Hepatocyte (in vitro differentiated cells): ENCODE measurements around the gene ZFYVE28. TPM values are rescaled to one million over a fixed set of nuclear protein-coding genes. Genes with fewer than 3 reads are reported as not detected.

ENCODE experiments used
- DNase-seq: peaks from one replicate; pipeline ENCODE4 v3.0.0-alpha.2; 2016; ENCODE audit warnings: low spot score
- H2AFZ ChIP-seq: fragments of 200-600 bp; sonication (generic); 2 replicates; pipeline ENCODE4 v1.6.0; 2016; ENCODE audit warnings: antibody characterized with exemption, mild to moderate bottlenecking
- H3K27ac ChIP-seq: fragments of 200-600 bp; sonication (generic); 2 replicates; pipeline ENCODE4 v1.5.1; 2016; ENCODE audit warnings: mild to moderate bottlenecking
- H3K27me3 ChIP-seq: fragments of 200-600 bp; sonication (generic); 2 replicates; pipeline ENCODE4 v1.6.1; 2016
- H3K36me3 ChIP-seq: fragments of 200-600 bp; sonication (generic); replicated peaks from 2 replicates; pipeline ENCODE4 v1.5.1; 2016; ENCODE audit warnings: low read depth; ENCODE audit not compliant: insufficient read depth
- H3K4me1 ChIP-seq: fragments of 200-600 bp; sonication (generic); 2 replicates; pipeline ENCODE4 v1.5.1; 2016; ENCODE audit warnings: mild to moderate bottlenecking, moderate library complexity; ENCODE audit not compliant: insufficient read depth
- H3K4me2 ChIP-seq: fragments of 200-600 bp; sonication (generic); 2 replicates; pipeline ENCODE4 v1.6.0; 2016
- H3K4me3 ChIP-seq: fragments of 200-600 bp; sonication (generic); 2 replicates; pipeline ENCODE4 v1.5.1; 2016; ENCODE audit warnings: mild to moderate bottlenecking
- H3K79me2 ChIP-seq: fragments of 200-600 bp; sonication (generic); 2 replicates; pipeline ENCODE4 v1.6.0; 2017; ENCODE audit warnings: mild to moderate bottlenecking
- H3K9me2 ChIP-seq: fragments of 200-600 bp; sonication (generic); replicated peaks from 2 replicates; pipeline ENCODE4 v1.6.0; 2017; ENCODE audit warnings: mild to moderate bottlenecking; ENCODE audit not compliant: insufficient read depth
- H3K9me3 ChIP-seq: fragments of 200-600 bp; sonication (generic); 2 replicates; pipeline ENCODE4 v1.5.1; 2016; ENCODE audit warnings: low read depth, mild to moderate bottlenecking
- H4K20me1 ChIP-seq: fragments of 200-600 bp; sonication (generic); 2 replicates; pipeline ENCODE4 v1.6.0; 2016; ENCODE audit warnings: mild to moderate bottlenecking; ENCODE audit not compliant: insufficient read depth, poor library complexity, severe bottlenecking
- CTCF ChIP-seq: fragments of 200-600 bp; sonication (generic); IDR thresholded peaks from 2 replicates; pipeline ENCODE4 v1.5.1; 2016; ENCODE audit warnings: antibody characterized with exemption, mild to moderate bottlenecking; ENCODE audit not compliant: poor library complexity
- EZH2 ChIP-seq: fragments of 200-600 bp; sonication (generic); IDR thresholded peaks from 2 replicates; pipeline ENCODE4 v1.6.1; 2016; ENCODE audit warnings: antibody characterized with exemption, mild to moderate bottlenecking, borderline replicate concordance
- EZH2phosphoT487 ChIP-seq: fragments of 200-600 bp; sonication (generic); IDR thresholded peaks from one replicate; pipeline ENCODE4 v1.6.1; 2018; ENCODE audit warnings: antibody characterized with exemption, mild to moderate bottlenecking, low read depth, moderate library complexity; ENCODE audit not compliant: unreplicated experiment, severe bottlenecking
- WGBS: methylation state at CpG from one replicate; pipeline ENCODE4 v1.1.6; 2016; ENCODE audit warnings: low lambda C conversion rate; ENCODE audit errors: missing lambda C conversion rate; 5-methylcytosine and 5-hydroxymethylcytosine counted together
- polyA plus RNA-seq: library from polyadenylated mRNA; unstranded; fragments of >200 nt; fragmentation: Nextera tagmentation; extraction: Ambion mirVana; gene quantifications from 2 replicates; pipeline ENCODE4 v1.2.1, GENCODE V29; 2016
- small RNA-seq: library from RNA; depleted of rRNA; stranded (forward); fragments of <200 nt; gene quantifications from one replicate; pipeline ENCODE3, GENCODE V24; 2014
- total RNA-seq: library from RNA; depleted of rRNA; stranded (reverse); fragments of >200 nt; gene quantifications from 2 replicates; pipeline ENCODE4 v1.2.3, GENCODE V29; 2014

The ZFYVE28 gene
- total and polyA plus RNA-seq, 2 experiments from 2014 or later = 2.2 to 3.4 TPM

- Histone ChIP-seq H3K36me3 (no peaks in the 10 kb centered on the region), H3K27ac (no peak overlapping the region), H3K4me2 (no peak overlapping the region), H4K20me1 (no peaks in the 10 kb centered on the region), H3K4me3 (no peak overlapping the region), H2AFZ (no peak overlapping the region), H3K9me2 (no peaks in the 10 kb centered on the region), H3K27me3 (no peaks in the 10 kb centered on the region), H3K4me1 (no peaks in the 10 kb centered on the region), H3K9me3 (no peaks in the 10 kb centered on the region), H3K79me2 (no peaks in the 10 kb centered on the region)
- WGBS = 18% methylated on average over 10 of the region's 10 CpGs
- DNase-seq = peak; percentile 88
- TF ChIP-seq EZH2phosphoT487 = no peak
- TF ChIP-seq CTCF = peak; percentile 89
- no peak for TF ChIP-seq EZH2
Measured at GRCh38 chr4:2220016-2220630, 198.3 kb downstream of the ZFYVE28 start.

Small RNA genes within 50 kb of the gene (small RNA-seq; reads per million reads assigned to genes)
- gene COX6B1P5 = not detected

Other genes with a start within 250 kb of the ZFYVE28 start
- 9.8 and 13.4 TPM in 2 replicates for gene HAUS3, start 176.5 kb downstream of the ZFYVE28 start, total RNA-seq
- 7.1 and 10.7 TPM in 2 replicates for gene HAUS3, start 176.5 kb downstream of the ZFYVE28 start, polyA plus RNA-seq
- 2.0 and 3.9 TPM in 2 replicates for gene POLN, start 176.5 kb downstream of the ZFYVE28 start, total RNA-seq
- 1.7 and 3.0 TPM in 2 replicates for gene POLN, start 176.5 kb downstream of the ZFYVE28 start, polyA plus RNA-seq
- 53.7 and 56.7 TPM in 2 replicates for gene MXD4, start 156.5 kb downstream of the ZFYVE28 start, total RNA-seq
- gene MXD4, start 156.5 kb downstream of the ZFYVE28 start, polyA plus RNA-seq = 127 and 131 TPM in 2 replicates
- gene CFAP99, start 310 bp upstream of the ZFYVE28 start, total RNA-seq = 0.04 TPM in 1 of 2 replicates, not detected in the other
- gene CFAP99, start 310 bp upstream of the ZFYVE28 start, polyA plus RNA-seq = 0.09 TPM in 1 of 2 replicates, not detected in the other
- gene RNF4, start 50.5 kb upstream of the ZFYVE28 start, total RNA-seq = 48.2 and 50.3 TPM in 2 replicates
- gene RNF4, start 50.5 kb upstream of the ZFYVE28 start, polyA plus RNA-seq = 42.4 and 50.8 TPM in 2 replicates
- 9.8 and 15.8 TPM in 2 replicates for gene FAM193A, start 118.0 kb upstream of the ZFYVE28 start, total RNA-seq
- gene FAM193A, start 118.0 kb upstream of the ZFYVE28 start, polyA plus RNA-seq = 11.4 and 19.0 TPM in 2 replicates